GM12865 (cell line): ENCODE results near the gene KIF26B.

Experiments used
- DNase-seq: peaks from one replicate; pipeline ENCODE4 v3.0.0; 2010; ENCODE audit warnings: low read depth
- H3K4me3 ChIP-seq: 2 replicates; pipeline ENCODE4 v1.5.1; 2011; ENCODE audit warnings: mild to moderate bottlenecking, low read depth, low read length, control low read depth
- TF ChIP-seq, protein P1 (sequence below): IDR thresholded peaks from 2 replicates; pipeline ENCODE4 v1.5.1; 2011; ENCODE audit warnings: low read length, control low read depth, low read depth, inconsistent platforms; ENCODE audit not compliant: insufficient read depth; ENCODE audit errors: missing control alignments

Gene KIF26B

DNA sequence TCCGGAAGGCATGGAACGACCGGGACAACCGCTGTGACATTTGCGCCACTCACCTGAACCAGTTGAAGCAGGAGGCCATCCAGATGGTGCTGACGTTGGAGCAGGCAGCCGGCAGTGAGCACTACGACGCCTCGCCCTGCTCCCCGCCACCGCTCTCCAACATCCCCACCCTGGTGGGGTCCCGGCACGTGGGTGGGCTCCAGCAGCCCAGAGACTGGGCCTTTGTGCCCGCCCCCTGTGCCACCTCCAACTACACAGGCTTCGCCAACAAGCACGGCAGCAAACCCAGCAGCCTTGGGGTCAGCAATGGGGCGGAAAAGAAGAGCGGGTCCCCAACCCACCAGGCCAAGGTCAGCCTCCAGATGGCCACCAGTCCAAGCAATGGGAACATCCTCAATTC lies 212.1 kb downstream of the KIF26B start:
- no peak for DNase-seq
- H3K4me3 ChIP-seq, result no peak overlapping the region
- TF ChIP-seq, protein P1, sequence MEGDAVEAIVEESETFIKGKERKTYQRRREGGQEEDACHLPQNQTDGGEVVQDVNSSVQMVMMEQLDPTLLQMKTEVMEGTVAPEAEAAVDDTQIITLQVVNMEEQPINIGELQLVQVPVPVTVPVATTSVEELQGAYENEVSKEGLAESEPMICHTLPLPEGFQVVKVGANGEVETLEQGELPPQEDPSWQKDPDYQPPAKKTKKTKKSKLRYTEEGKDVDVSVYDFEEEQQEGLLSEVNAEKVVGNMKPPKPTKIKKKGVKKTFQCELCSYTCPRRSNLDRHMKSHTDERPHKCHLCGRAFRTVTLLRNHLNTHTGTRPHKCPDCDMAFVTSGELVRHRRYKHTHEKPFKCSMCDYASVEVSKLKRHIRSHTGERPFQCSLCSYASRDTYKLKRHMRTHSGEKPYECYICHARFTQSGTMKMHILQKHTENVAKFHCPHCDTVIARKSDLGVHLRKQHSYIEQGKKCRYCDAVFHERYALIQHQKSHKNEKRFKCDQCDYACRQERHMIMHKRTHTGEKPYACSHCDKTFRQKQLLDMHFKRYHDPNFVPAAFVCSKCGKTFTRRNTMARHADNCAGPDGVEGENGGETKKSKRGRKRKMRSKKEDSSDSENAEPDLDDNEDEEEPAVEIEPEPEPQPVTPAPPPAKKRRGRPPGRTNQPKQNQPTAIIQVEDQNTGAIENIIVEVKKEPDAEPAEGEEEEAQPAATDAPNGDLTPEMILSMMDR, result no peak

DNA sequence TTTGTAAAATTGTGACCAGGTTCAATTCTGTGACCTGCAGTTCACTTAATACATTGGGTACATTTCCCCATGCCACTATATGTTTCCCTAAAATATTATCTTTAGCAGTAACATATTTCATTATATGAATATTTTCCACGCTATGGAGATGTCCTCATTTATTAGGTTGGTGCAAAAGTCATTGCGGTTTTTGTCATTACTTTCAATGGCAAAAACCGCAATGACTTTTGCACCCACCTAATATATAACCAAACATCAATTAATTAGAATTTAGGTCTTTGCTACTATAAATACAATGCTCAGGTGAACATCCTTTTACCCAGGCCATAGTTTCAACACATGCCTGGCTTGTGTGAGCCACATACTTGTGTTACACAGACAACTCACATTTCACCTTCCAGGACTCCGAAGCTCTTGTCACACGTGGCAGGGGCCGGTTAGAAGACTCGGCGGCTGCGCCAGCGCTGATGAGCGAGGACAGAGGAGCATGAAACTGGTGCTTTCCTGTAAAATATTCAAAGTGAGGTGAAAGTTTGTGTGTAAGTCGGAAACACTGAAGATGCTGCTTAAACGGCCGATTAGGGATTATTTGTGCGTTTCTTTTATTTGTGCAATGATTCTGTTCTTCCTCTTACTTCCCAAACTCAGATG lies 215.5 kb downstream of the KIF26B start:
- no peak for DNase-seq
- no peak overlapping the region for H3K4me3 ChIP-seq
- TF ChIP-seq, protein P1, result no peak

DNA sequence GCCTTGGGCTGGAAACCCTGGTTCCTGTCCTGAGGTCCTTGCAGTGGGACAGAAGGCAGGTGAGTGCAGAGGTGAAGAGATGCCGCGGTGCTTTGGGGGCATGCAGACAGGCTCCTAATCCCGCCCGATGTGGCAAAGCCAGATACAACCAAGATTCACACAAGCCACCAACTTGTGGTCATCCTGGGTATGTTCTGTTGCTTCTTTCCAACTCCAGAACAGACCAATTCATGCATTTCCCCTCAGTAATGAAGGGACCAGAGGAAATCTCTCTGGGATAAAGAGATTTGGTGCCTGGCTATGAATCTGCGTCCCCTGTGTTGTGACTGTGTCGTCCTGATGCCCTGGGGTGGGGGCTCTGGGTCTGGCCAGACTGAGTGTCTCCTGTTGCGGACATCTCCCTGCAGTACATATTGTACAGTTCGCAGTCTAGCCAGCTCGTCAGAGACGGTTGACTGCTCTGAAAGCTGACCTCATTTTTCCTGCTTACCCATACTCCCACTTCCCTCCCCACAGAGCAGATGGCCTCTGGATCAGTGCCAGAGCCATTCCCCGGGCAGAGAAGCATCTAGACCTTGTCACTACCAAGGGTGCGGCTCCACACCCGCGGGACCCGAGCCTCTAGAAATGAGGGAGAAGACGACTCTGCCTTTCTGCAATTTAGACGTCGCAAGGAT lies 216.3 kb downstream of the KIF26B start:
- TF ChIP-seq, protein P1, result no peak

DNA sequence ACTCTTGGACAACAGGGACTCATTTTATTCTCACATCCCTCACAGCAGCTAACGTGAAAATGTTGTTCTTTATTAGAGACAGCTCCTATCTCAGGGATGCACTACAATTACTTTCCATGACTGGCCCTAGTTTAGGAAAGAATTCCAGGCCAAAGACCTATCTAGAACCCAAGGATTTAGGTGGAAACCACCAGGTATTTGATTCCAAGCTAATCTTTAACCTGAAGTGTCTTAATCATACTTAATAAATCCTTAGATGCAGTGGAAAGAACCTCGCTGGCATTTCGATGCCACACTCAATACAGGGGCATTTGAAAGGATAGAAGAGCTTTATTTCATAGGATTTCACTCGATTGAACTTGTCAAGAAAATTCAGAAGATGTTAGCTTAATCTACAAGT lies 218.3 kb downstream of the KIF26B start:
- no peak overlapping the region for H3K4me3 ChIP-seq
- TF ChIP-seq, protein P1, result no peak
- DNase-seq, result no peak

More for the DNA sequence above, 216.3 kb downstream of the KIF26B start:
- H3K4me3 ChIP-seq, result no peak overlapping the region
- no peak for DNase-seq

DNA sequence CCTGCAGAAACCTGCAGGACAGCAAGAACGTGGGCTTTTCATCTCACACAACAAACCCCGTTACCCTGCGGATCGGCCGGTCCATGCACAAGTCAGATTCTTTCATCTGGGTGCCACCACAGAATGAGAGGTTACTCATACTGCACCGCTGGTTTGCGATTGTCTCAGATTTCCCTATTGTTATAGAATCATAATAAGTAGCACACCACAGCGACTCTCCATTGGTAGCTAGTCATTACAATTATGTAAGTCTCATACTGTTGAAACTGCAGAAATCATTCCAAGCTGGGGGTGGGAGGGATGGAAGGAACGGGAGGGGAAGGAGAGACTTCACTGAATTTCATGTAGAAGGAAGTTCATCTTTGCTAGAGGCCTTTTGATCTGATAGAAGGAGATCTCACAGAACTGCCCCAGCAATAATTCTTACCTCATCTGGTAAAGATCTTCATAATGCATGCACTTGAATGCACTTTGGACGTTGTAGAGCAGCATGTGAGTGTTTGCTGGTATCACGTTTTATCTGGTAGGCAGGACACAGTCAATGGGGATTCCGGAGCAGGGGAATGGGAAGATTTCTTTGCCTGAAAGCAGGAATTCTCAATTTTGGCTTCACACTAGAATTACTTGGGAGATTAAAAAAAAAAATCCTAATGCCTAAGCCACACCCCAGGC lies 221.1 kb downstream of the KIF26B start:
- TF ChIP-seq, protein P1, result no peak
- no peak overlapping the region for H3K4me3 ChIP-seq
- DNase-seq, result no peak

DNA sequence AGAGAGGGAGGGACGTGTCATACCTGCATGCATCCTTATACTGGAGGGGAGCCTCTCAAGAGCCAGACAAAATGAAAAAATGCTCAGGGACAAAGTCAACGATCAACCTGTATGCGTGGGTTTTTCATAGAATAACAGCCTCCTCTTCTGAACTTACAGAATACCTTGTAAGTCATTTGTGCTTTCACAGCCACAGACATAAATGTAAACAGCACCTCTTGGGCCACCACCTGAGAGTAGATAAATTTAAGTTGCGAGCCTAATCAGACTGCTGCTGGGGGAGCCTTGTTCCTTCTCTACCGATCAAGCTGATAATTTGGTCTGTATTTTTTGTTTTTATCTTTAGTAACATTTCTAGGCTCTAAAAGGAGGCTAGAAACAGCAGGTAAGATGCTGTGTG lies 223.1 kb downstream of the KIF26B start:
- TF ChIP-seq, protein P1, result no peak
- no peak overlapping the region for H3K4me3 ChIP-seq
- no peak for DNase-seq
